ENCODE measurements around the gene DYRK2.
A peak's percentile ranks its signal among the peaks of the same experiment; 100 is the strongest.

The DYRK2 gene

DNA sequence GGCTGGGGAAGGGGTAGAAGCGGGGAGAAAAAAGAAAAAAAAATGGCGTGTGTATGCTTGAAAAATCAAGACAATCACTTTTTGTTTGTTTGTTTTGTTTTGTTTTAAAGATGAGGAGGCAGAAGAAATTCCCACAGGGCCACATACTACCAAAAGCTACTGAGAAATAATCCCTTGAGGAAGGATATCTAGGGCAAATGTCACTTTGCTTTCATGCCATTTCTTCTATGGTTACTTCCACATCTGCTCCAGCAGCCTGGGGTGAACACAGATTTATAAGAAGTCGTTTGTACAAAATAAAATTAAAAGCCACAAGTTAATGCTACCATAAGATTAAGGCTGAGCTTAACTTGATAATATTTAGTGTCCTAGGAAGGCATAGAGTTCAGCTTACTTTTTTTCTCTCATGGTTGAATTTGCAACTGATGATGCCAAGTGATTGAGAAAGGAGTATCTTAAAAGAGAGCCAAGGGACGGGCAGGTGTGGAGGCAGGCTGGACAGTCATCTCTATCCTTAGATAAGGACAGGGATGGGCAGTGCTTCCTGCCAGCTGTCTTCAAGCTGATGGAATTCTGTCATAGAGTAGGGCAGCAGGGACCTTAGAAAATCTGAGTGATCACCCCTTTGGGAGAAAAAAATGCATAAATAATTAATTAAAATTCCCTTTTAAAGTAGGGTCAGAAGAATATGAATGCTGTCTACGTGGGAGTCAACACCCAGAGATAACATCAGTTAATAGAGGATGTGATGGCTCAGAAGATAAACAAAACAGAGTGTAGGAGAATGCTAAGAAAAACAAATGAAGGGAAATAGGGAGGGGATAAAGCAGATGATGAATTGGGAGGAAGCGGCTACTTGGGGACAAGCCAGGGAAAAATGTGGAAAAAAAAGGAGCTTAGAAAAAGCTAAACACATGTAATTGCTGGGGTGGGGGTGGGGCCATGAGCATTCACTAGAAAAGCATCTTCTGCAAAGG lies 57.1 kb downstream of the DYRK2 start:
- DNase-seq (ENCODE audit: low spot score) = no peak

DNA sequence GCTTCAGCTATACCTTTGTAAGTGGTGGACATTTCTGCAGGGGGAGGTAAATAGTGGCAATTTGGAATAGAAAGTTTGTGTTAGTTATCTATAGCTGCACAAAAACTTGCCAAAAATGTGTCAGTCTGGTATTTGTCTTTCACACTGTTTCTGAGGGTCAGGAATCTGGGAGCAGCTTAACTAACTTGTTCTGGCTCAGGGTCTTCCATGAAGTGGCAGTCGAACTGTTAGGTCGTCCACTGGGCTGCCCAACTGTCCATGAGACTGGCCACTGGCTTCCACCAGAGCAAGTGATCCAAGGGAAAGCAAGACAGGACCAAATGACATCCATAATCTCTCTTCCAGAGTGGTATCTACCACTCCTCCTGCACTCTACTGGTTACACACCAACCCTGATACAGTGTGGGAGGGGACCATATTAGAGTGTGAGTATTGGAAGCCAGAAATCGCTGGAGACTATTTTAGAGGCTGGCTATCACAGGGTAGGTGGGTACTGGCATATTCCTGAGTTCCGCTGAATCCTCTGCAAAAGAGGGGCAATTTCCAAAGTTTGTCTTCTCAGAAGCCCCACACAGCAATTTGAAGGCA lies 60.9 kb downstream of the DYRK2 start:
- no peak for DNase-seq (ENCODE audit: low spot score)

DNA sequence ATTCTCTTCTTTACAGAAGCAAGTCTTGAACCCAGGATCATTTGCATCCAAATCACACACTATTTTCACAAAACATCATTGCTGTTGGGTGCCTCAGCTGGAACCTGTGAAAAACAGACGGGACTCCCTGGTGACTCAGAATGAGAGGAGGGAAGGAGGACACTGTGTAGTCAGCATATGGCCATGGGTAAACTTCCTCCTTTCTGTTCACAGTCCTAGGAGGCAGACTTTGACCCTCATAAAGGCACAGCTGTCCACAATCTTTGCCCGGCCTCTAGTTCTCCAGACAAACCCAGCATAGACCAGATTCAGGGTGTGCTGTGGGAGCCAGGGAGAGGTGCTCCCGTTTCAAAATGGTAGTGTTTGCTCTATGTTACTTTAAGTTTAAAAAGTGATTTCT lies 62.0 kb downstream of the DYRK2 start:
- peak; percentile 23 for DNase-seq (ENCODE audit: low spot score)

DNA sequence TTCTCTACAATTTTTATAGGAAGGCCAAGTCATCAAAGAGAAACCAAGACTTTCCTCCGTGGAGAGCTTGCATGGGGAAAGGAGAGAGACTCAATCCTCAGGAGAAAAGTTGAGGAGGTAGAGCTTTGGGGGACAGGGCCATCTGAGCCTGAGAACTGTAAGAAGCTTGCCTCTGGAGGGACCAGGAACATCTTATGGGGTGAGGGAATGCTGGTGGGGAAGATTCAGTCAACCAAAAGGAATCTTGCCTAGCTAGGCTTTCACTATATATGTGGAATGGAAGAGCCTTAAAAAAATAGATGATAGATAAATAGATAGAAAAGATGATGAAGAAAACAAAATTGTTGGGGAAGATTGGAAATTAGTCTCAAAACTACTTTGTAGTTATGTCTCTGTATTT lies 63.5 kb downstream of the DYRK2 start:
- DNase-seq (ENCODE audit: low spot score) = no peak

DNA sequence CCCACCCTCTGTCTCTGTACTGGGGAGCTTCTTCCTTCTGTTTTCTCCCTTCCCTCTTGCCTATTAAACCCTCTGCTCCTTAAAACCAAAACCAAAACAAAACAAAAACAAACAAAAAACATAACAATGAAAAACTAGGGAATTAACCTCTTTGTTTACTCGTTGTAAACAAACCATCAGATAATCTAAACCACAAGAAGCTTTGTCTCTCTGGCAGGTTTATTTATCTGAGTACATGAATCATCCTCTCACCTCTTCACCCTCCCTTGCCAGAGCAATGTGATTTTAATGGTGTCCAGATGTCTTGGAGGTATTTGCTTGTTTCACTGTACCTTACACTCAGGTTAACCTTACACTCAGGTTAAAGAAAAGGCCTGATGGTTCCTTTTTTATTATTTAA lies 66.1 kb downstream of the DYRK2 start:
- DNase-seq (ENCODE audit: low spot score) = no peak
